Endothelial cell of umbilical vein (primary cell): ENCODE data around the gene PLXNB3. TPM values are rescaled to one million over a fixed set of nuclear protein-coding genes. Genes with fewer than 3 reads are reported as not detected.
A peak's percentile ranks its signal among the peaks of the same experiment; 100 is the strongest.

Experiments used
- BruUV-seq: library from RNA; stranded (reverse); fragments of 400-500 nt; replicated peaks from 2 replicates; lab custom pipeline; 2021; lab: Mats Ljungman, UMichigan
- CTCF ChIA-PET: fragments of 300-600, 350-600 bp; sonication (Branson Sonifier 250); formaldehyde crosslinking; loops from one replicate; lab custom pipeline; 2021; ENCODE audit warnings: antibody characterized with exemption, inconsistent platforms; lab: Charles Lee
- POLR2A ChIA-PET: fragments of 300-600, 350-600 bp; sonication (Branson Sonifier 250); formaldehyde crosslinking; loops from one replicate; lab custom pipeline; 2021; ENCODE audit warnings: antibody characterized with exemption, inconsistent platforms; lab: Charles Lee
- DNase-seq: peaks from one replicate; pipeline ENCODE4 v3.0.0-alpha.2; 2011; ENCODE audit warnings: low read depth, low spot score
- FAIRE-seq: peaks from 2 replicates; lab custom pipeline; 2011; peaks lifted over from hg19 to GRCh38; lab: Jason Lieb, UNC
- H2AFZ ChIP-seq: 2 replicates; pipeline ENCODE4 v1.6.0; 2012; ENCODE audit warnings: low read depth, low read length, control low read depth, inconsistent platforms
- H3K27ac ChIP-seq: 2 replicates; pipeline ENCODE4 v1.5.1; 2011; ENCODE audit warnings: low read depth, mild to moderate bottlenecking, control low read depth, low read length, moderate library complexity; ENCODE audit not compliant: insufficient read depth
- H3K27me3 ChIP-seq, 2 experiments: 2 replicates each; pipeline versions ENCODE4 v1.6.0 to v1.6.1; 2011; ENCODE audit warnings: low read length in 2 of 2, mixed read lengths in 1 of 2; ENCODE audit not compliant: control insufficient read depth in 2 of 2, insufficient read depth in 2 of 2
- H3K36me3 ChIP-seq, 2 experiments: 2 replicates in 1 of 2; 3 replicates in 1 of 2; pipeline ENCODE4 v1.5.1; 2011; ENCODE audit warnings: low read length in 2 of 2, mild to moderate bottlenecking in 1 of 2, moderate library complexity in 1 of 2; ENCODE audit not compliant: control insufficient read depth in 2 of 2, insufficient read depth in 2 of 2; ENCODE audit errors: extremely low read depth in 1 of 2
- H3K4me1 ChIP-seq: 3 replicates; pipeline ENCODE4 v1.5.1; 2011; ENCODE audit warnings: mild to moderate bottlenecking, low read length; ENCODE audit not compliant: control insufficient read depth, insufficient read depth; ENCODE audit errors: extremely low read depth
- H3K4me2 ChIP-seq: 2 replicates; pipeline ENCODE4 v1.6.1; 2011; ENCODE audit warnings: low read length, control low read depth, mixed read lengths; ENCODE audit not compliant: insufficient read depth
- H3K4me3 ChIP-seq, 3 experiments: fragments of 200-600 bp in 1 of 3; sonication (generic), shearing (Covaris generic) in 1 of 3; replicated peaks in 1 of 3; 2 replicates each; pipeline ENCODE4 v1.5.1; 2011 to 2016; ENCODE audit warnings: control low read depth in 3 of 3, low read length in 3 of 3, mild to moderate bottlenecking in 2 of 3, inconsistent platforms in 1 of 3, low read depth in 1 of 3, moderate library complexity in 1 of 3; ENCODE audit not compliant: insufficient read depth in 1 of 3
- H3K79me2 ChIP-seq: 2 replicates; pipeline ENCODE4 v1.6.0; 2012; ENCODE audit warnings: low read length, inconsistent platforms; ENCODE audit not compliant: control insufficient read depth, insufficient read depth
- H3K9ac ChIP-seq: replicated peaks from 2 replicates; pipeline ENCODE3; 2011; ENCODE audit warnings: low read length, control low read depth; ENCODE audit not compliant: insufficient read depth; ENCODE audit errors: extremely low read depth
- H3K9me1 ChIP-seq: replicated peaks from 3 replicates; pipeline ENCODE4 v1.6.0; 2011; ENCODE audit warnings: mild to moderate bottlenecking, low read length; ENCODE audit not compliant: control insufficient read depth, insufficient read depth; ENCODE audit errors: extremely low read depth
- H3K9me3 ChIP-seq: replicated peaks from 2 replicates; pipeline ENCODE4 v1.5.1; 2012; ENCODE audit warnings: low read length, inconsistent platforms; ENCODE audit not compliant: control insufficient read depth, insufficient read depth
- H4K20me1 ChIP-seq: replicated peaks from 2 replicates; pipeline ENCODE3; 2011; ENCODE audit warnings: mild to moderate bottlenecking, low read length; ENCODE audit not compliant: control insufficient read depth, insufficient read depth; ENCODE audit errors: extremely low read depth
- EZH2 ChIP-seq: IDR thresholded peaks from 2 replicates; pipeline ENCODE4 v1.6.1; 2012; ENCODE audit warnings: borderline replicate concordance, low read depth, mild to moderate bottlenecking, moderate library complexity, low read length, inconsistent platforms; ENCODE audit not compliant: severe bottlenecking
- FOS ChIP-seq: IDR thresholded peaks from 2 replicates; pipeline ENCODE4 v1.6.1; 2011; ENCODE audit warnings: mild to moderate bottlenecking, low read length, moderate library complexity, borderline replicate concordance; ENCODE audit not compliant: insufficient read depth
- GATA2 ChIP-seq: IDR thresholded peaks from 2 replicates; pipeline ENCODE4 v1.7.0; 2011; ENCODE audit warnings: low read depth, mild to moderate bottlenecking, moderate library complexity, mixed read lengths, low read length; ENCODE audit not compliant: insufficient read length, insufficient read depth
- JUN ChIP-seq: IDR thresholded peaks from 2 replicates; pipeline ENCODE4 v1.6.1; 2011; ENCODE audit warnings: borderline replicate concordance, low read depth; ENCODE audit not compliant: insufficient read length, insufficient read depth
- MYC ChIP-seq: IDR thresholded peaks from one replicate; pipeline ENCODE4 v1.6.1; 2011; ENCODE audit warnings: mild to moderate bottlenecking, low read depth, low read length
- POLR2A ChIP-seq: IDR thresholded peaks from 2 replicates; pipeline ENCODE4 v1.6.1; 2012; ENCODE audit warnings: low read depth, mild to moderate bottlenecking, control low read depth, low read length
- POLR2AphosphoS5 ChIP-seq: IDR thresholded peaks from 2 replicates; pipeline ENCODE4 v1.6.1; 2012; ENCODE audit warnings: low read depth, mild to moderate bottlenecking, control low read depth, low read length, moderate library complexity; ENCODE audit not compliant: insufficient read depth
- dilution Hi-C: fragments of 300-500 bp; cut with MboI; formaldehyde crosslinking; loops from one replicate; pipeline ENCODE4 v1.15.0; 2019; ENCODE audit warnings: low sequenced_read_pairs; ENCODE audit not compliant: extremely low pct_ligation_motif_present
- intact Hi-C: fragments of 100-400 bp; cut with micrococcal nuclease; formaldehyde crosslinking; loops from one replicate; pipeline ENCODE4 v1.10.0; 2022
- polyA plus RNA-seq, 4 experiments: library from polyadenylated mRNA; depleted of rRNA in 3 of 4; stranded (reverse) in 3 of 4; unstranded in 1 of 4; fragments of >200 nt; gene quantifications; 2 replicates each; pipeline versions ENCODE4 v1.2.1 to v1.2.3, GENCODE V29; 2011 to 2012; ENCODE audit warnings: missing spikeins in 1 of 4
- total RNA-seq: library from RNA; stranded (reverse); gene quantifications from 2 replicates; pipeline ENCODE4 v1.2.3, GENCODE V29; 2021
- TF ChIP-seq, protein P1 (sequence below), 2 donors: IDR thresholded peaks; 1 replicate in 1 of 2; 2 replicates in 1 of 2; pipeline ENCODE4 v1.5.1; 2011; ENCODE audit warnings: low read length in 2 of 2, mild to moderate bottlenecking in 2 of 2, moderate library complexity in 2 of 2, control low read depth in 1 of 2, inconsistent platforms in 1 of 2, low read depth in 1 of 2; ENCODE audit not compliant: insufficient read depth in 1 of 2; ENCODE audit errors: extremely low read depth in 1 of 2
- TF ChIP-seq, protein P2 (sequence below): IDR thresholded peaks from 2 replicates; pipeline ENCODE4 v1.6.1; 2011; ENCODE audit not compliant: insufficient read depth, insufficient read length

The PLXNB3 gene
- total and polyA plus RNA-seq, 2 donors (not counting 3 experiments of a cell fraction or from before 2014, with no cell fraction given) = 19.0 to 31.4 TPM

DNA sequence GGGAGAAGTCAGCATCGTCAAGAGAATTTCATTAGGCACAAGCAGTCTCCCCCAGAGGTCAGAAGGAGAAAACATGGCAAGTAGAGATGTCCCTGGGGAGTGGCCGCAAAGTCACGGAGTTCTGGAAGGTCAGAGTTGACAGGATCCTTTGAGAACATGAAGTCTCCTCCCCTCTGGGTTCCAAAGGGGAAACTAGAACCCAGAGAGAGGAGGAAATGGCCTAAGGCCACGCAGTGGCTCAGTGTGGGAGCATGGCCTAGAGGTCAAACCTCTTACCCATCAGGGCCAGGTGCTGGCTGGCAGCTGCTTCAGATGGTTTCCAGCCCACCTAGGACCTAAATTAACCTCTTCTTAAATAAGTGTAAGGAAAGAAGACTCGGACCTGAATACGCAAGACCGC lies 29.2 kb downstream of the PLXNB3 start:
- H3K9me1 ChIP-seq = no peaks in the 10 kb centered on the region
- peaks cover 15% of the 10 kb centered on the region for H3K4me1 ChIP-seq
- peaks cover 58% of the 10 kb centered on the region for H3K79me2 ChIP-seq
- TF ChIP-seq FOS (no peak), GATA2 (no peak), POLR2AphosphoS5 (no peak), JUN (no peak), MYC (no peak), EZH2 (no peak), POLR2A (no peak)
- TF ChIP-seq, protein P1, sequence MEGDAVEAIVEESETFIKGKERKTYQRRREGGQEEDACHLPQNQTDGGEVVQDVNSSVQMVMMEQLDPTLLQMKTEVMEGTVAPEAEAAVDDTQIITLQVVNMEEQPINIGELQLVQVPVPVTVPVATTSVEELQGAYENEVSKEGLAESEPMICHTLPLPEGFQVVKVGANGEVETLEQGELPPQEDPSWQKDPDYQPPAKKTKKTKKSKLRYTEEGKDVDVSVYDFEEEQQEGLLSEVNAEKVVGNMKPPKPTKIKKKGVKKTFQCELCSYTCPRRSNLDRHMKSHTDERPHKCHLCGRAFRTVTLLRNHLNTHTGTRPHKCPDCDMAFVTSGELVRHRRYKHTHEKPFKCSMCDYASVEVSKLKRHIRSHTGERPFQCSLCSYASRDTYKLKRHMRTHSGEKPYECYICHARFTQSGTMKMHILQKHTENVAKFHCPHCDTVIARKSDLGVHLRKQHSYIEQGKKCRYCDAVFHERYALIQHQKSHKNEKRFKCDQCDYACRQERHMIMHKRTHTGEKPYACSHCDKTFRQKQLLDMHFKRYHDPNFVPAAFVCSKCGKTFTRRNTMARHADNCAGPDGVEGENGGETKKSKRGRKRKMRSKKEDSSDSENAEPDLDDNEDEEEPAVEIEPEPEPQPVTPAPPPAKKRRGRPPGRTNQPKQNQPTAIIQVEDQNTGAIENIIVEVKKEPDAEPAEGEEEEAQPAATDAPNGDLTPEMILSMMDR (IDR thresholded peaks at IDR 0.05; ENCODE audit: extremely low read depth in 1 of 2, insufficient read depth in 1 of 2, low read depth in 1 of 2, low read length in 2 of 2) = no peak
- TF ChIP-seq, protein P2, sequence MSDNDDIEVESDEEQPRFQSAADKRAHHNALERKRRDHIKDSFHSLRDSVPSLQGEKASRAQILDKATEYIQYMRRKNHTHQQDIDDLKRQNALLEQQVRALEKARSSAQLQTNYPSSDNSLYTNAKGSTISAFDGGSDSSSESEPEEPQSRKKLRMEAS = no peak
- DNase-seq = no peak
- no peak overlapping the region for H2AFZ ChIP-seq
- peak overlapping the region; percentile 67 for H3K4me2 ChIP-seq
- peak overlapping the region; percentile 34 to 84 (median 78) for H3K4me3 ChIP-seq
- BruUV-seq = no TSS peak
- no peak for FAIRE-seq
- no peaks in the 10 kb centered on the region for H3K27me3 ChIP-seq
- no peaks in the 10 kb centered on the region for H3K9me3 ChIP-seq
- POLR2A ChIA-PET = no interaction called here
- CTCF ChIA-PET = interaction anchor here (1.9 kb wide), 1 partner anchor 154 kb away, joined by 13 read pairs; no protein-coding TSS in a partner anchor
- H4K20me1 ChIP-seq = no peaks in the 10 kb centered on the region
- peaks cover 0 to 18% of the 10 kb centered on the region in 2 experiments for H3K36me3 ChIP-seq
- dilution Hi-C loops = no loop called here
- peak overlapping the region; percentile 94 for H3K9ac ChIP-seq
- intact Hi-C loops = loop anchor here (10.0 kb wide), 1 partner anchor 82 kb away; no protein-coding TSS in a partner anchor
- H3K27ac ChIP-seq = peak overlapping the region; percentile 87
